B cell (primary cell): ENCODE measurements around the gene DEXI.

Experiments
- EZH2 ChIP-seq: IDR thresholded peaks from 2 replicates; pipeline ENCODE4 v1.6.1; 2012; ENCODE audit warnings: borderline replicate concordance, low read depth, mild to moderate bottlenecking, moderate library complexity, low read length; ENCODE audit not compliant: insufficient read depth, poor library complexity, severe bottlenecking
- TF ChIP-seq, protein P1 (sequence below): fragments of 200-600 bp; IDR thresholded peaks from one replicate; pipeline ENCODE4 v1.8.0; 2022; ENCODE audit warnings: antibody characterized with exemption, mild to moderate bottlenecking

DNA sequence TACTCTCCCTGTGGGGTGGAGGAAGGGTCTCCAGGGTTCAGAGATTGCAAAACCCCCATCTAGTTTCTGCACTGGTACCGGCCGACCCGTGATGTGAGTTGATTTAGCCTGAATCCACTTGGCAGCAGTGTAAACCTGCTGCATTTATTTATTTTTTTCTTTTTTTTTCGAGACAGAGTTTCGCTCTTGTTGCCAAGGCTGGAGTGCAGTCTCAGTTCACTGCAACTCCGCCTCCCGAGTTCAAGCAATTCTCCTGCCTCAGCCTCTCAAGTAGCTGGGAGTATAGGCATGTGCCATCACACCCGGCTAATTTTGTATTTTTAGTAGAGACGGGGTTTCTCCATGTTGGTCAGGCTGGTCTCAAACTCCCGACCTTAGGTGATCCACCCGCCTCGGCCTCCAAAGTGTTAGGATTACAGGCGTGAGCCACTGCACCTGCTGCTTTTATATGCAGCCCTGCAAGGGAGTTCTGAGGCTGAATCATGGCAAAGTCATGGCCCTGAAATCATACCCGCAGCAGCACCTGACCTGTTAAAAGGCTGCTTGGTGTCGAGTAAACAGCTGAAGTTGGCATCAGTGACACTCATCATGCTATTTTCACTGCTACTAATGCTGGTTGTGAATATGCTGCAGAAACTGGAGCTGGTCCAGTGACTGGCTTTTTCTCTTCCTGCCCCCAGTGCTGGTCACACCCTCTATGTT, 21.4 kb downstream of the DEXI start:
- TF ChIP-seq, protein P1, sequence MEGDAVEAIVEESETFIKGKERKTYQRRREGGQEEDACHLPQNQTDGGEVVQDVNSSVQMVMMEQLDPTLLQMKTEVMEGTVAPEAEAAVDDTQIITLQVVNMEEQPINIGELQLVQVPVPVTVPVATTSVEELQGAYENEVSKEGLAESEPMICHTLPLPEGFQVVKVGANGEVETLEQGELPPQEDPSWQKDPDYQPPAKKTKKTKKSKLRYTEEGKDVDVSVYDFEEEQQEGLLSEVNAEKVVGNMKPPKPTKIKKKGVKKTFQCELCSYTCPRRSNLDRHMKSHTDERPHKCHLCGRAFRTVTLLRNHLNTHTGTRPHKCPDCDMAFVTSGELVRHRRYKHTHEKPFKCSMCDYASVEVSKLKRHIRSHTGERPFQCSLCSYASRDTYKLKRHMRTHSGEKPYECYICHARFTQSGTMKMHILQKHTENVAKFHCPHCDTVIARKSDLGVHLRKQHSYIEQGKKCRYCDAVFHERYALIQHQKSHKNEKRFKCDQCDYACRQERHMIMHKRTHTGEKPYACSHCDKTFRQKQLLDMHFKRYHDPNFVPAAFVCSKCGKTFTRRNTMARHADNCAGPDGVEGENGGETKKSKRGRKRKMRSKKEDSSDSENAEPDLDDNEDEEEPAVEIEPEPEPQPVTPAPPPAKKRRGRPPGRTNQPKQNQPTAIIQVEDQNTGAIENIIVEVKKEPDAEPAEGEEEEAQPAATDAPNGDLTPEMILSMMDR: no peak
- TF ChIP-seq EZH2: no peak
